RWPE2 (cell line): ENCODE measurements around the gene ABCC9.
"Not testable (repeated sequence)": the region's sequence is repeated elsewhere in the genome, so short reads cannot be mapped to it uniquely, and the experiment has no call there.

Experiments used
- ATAC-seq: fragments of 200-7000 bp; cut with Tn5 transposase; 3 replicates; pipeline ENCODE4 v1.9.1; 2021; ENCODE audit warnings: low read depth
- DNase-seq: peaks from one replicate; pipeline ENCODE4 v3.0.0-alpha.2; 2020; ENCODE audit warnings: low spot score
- H3K27ac ChIP-seq: fragments of 450-650 bp; 2 replicates; pipeline ENCODE4 v1.5.1; 2017; ENCODE audit warnings: mild to moderate bottlenecking; ENCODE audit not compliant: poor library complexity, severe bottlenecking
- H3K27me3 ChIP-seq: fragments of 250-450 bp; sonication (Bioruptor Pico); 2 replicates; pipeline ENCODE4 v1.5.1; 2021; ENCODE audit warnings: mild to moderate bottlenecking, moderate library complexity; ENCODE audit not compliant: insufficient read depth, poor library complexity, severe bottlenecking
- H3K36me3 ChIP-seq: fragments of 250-450 bp; sonication (Bioruptor Pico); 2 replicates; pipeline ENCODE4 v1.5.1; 2020; ENCODE audit warnings: low read depth, mild to moderate bottlenecking, moderate library complexity
- H3K4me1 ChIP-seq: fragments of 250-450 bp; sonication (Bioruptor Pico); 2 replicates; pipeline ENCODE4 v1.5.1; 2021; ENCODE audit warnings: mild to moderate bottlenecking, moderate library complexity; ENCODE audit not compliant: insufficient read depth, poor library complexity, severe bottlenecking
- H3K4me3 ChIP-seq: fragments of 250-450 bp; sonication (Bioruptor Pico); 2 replicates; pipeline ENCODE4 v1.5.1; 2021; ENCODE audit warnings: mild to moderate bottlenecking, moderate library complexity; ENCODE audit not compliant: severe bottlenecking
- H3K9me3 ChIP-seq: fragments of 250-450 bp; sonication (Bioruptor Pico); 2 replicates; pipeline ENCODE4 v1.5.1; 2021; ENCODE audit warnings: mild to moderate bottlenecking, moderate library complexity; ENCODE audit not compliant: severe bottlenecking
- CTCF ChIP-seq: fragments of 450-650 bp; IDR thresholded peaks from one replicate; pipeline ENCODE4 v1.5.1; 2017; ENCODE audit warnings: mild to moderate bottlenecking, moderate library complexity; ENCODE audit not compliant: poor library complexity, severe bottlenecking

ABCC9 gene

GRCh38 chr12:21795648-21796328 is 145.4 kb downstream of the ABCC9 start:
- DNase-seq (no peak), ATAC-seq (no peak)
- Histone ChIP-seq H3K36me3 (no peaks in the 10 kb centered on the region), H3K27ac (no peak overlapping the region), H3K4me3 (no peak overlapping the region), H3K9me3 (no peaks in the 10 kb centered on the region), H3K27me3 (no peaks in the 10 kb centered on the region), H3K4me1 (no peaks in the 10 kb centered on the region)
- TF ChIP-seq CTCF, result no peak

- H3K36me3 ChIP-seq, H3K4me1 ChIP-seq, H3K27ac ChIP-seq, H3K4me3 ChIP-seq, H3K27me3 ChIP-seq, ATAC-seq, DNase-seq, H3K9me3 ChIP-seq: not testable (repeated sequence)
These were observed 146.2 kb downstream of the ABCC9 start for GRCh38 chr12:21794807-21795595.

DNA sequence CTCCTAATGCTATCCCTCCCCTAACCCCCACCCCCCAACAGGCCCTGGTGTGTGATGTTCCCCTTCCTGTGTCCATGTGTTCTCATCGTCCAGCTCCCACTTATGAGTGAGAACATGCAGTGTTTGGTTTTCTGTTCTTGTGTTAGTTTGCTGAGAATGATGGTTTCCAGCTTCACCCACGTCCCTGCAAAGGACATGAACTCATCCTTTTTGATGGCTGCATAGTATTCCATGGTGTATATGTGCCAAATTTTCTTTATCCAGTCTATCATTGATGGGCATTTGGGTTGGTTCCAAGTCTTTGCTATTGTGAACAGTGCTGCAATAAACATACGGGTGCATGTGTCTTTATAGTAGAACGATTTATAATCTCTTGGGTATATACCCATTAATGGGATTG is 151.5 kb downstream of the ABCC9 start:
- not testable (repeated sequence) for H3K9me3 ChIP-seq, H3K4me1 ChIP-seq, H3K27ac ChIP-seq, DNase-seq, H3K27me3 ChIP-seq, H3K4me3 ChIP-seq, ATAC-seq, H3K36me3 ChIP-seq

DNA sequence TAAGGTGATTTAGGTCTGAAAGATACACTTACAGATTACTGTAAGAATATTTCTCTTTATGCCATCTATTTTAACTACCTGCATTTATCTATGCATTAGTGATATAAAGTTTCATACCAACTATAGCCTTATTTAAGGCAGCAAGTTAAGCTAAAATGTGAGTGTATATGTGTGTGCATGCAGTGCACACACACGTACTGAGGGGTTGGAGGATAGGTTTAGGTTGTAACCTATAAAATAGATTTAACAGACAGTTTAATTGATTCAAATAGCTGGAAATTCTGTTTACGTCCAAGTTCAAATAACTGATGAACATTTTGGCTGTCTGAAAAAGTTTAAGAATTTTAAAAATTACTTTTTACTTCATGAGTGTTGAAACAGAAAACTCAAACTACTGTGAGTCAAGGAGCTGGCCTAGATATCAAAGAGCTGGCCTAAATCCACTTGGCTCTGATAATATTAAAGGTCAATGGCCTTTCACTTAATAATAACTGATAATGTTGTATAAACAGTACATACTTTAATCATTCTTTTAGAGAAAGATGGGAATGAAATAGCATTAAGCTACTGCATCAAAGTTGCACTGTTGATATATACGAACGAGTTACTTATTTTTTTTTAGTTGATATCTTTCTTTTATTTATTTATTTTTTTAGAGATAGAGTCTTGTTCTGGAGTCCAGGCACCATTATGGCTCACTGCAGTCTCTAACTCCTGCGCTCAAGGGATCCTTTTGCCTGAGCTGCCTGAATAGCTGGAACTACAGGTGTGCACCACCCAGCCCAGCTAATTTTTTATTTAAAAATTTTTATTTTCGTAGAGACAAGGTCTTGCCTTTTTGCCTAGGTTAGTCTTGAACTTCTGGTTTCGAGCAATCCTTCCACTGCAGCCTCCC is 152.9 kb downstream of the ABCC9 start:
- Histone ChIP-seq H3K9me3 (no peaks in the 10 kb centered on the region), H3K36me3 (no peaks in the 10 kb centered on the region), H3K4me1 (no peaks in the 10 kb centered on the region), H3K4me3 (no peak overlapping the region), H3K27me3 (no peaks in the 10 kb centered on the region), H3K27ac (no peak overlapping the region)
- TF ChIP-seq CTCF, result no peak
- no peak for DNase-seq
- no peak for ATAC-seq

GRCh38 chr12:21786041-21786531 is 155.1 kb downstream of the ABCC9 start:
- Histone ChIP-seq H3K9me3 (no peaks in the 10 kb centered on the region), H3K4me1 (no peaks in the 10 kb centered on the region), H3K4me3 (no peak overlapping the region), H3K27ac (no peak overlapping the region), H3K36me3 (no peaks in the 10 kb centered on the region), H3K27me3 (no peaks in the 10 kb centered on the region)
- DNase-seq (no peak), ATAC-seq (no peak)
- TF ChIP-seq CTCF, result no peak

DNA sequence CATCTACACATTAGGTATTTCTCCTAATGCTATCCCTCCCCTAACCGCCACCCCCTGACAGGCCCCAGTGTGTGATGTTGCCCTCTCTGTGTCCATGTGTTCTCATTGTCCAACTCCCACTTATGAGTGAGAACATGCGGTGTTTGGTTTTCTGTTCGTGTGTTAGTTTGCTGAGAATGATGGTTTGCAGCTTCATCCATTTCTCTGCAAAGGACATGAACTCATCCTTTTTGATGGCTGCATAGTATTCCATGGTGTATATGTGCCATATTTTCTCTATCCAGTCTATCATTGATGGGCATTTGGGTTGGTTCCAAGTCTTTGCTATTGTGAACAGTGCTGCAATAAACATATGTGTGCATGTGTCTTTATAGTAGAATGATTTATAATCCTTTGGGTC is 158.5 kb downstream of the ABCC9 start:
- not testable (repeated sequence) for H3K4me3 ChIP-seq, H3K27ac ChIP-seq, H3K4me1 ChIP-seq, H3K36me3 ChIP-seq, DNase-seq, H3K9me3 ChIP-seq, ATAC-seq, H3K27me3 ChIP-seq
